Neural progenitor cell (in vitro differentiated cells): Measurements from ENCODE around the gene CD81.
"Not testable (repeated sequence)": the region's sequence is repeated elsewhere in the genome, so short reads cannot be mapped to it uniquely, and the experiment has no call there.

Experiments
- EZH2 ChIP-seq: fragments of 200-600 bp; sonication (generic); IDR thresholded peaks from 2 replicates; pipeline ENCODE4 v1.6.1; 2017; ENCODE audit warnings: antibody characterized with exemption, mild to moderate bottlenecking, moderate library complexity
- EZH2phosphoT487 ChIP-seq: fragments of 200-600 bp; sonication (generic); IDR thresholded peaks from 2 replicates; pipeline ENCODE4 v1.6.1; 2017; ENCODE audit warnings: antibody characterized with exemption
- TF ChIP-seq, protein P1 (sequence below): fragments of 200-600 bp; sonication (generic); IDR thresholded peaks from 2 replicates; pipeline ENCODE4 v1.5.1; 2017; ENCODE audit warnings: antibody characterized with exemption, mild to moderate bottlenecking

DNA sequence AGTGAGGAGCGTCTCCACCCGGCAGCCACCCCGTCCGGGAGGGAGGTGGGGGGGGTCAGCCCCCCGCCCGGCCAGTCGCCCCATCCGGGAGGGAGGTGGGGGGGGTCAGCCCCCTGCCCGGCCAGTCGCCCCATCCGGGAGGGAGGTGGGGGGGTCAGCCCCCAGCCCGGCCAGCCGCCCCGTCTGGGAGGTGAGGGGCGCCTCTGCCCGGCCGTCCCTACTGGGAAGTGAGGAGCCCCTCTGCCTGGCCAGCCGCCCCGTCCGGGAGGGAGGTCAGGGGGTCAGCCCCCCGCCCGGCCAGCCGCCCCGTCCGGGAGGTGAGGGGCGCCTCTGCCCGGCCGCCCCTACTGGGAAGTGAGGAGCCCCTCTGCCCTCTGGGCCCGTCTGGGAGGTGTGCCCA, 44.5 kb upstream of the CD81 start:
- TF ChIP-seq, protein P1, sequence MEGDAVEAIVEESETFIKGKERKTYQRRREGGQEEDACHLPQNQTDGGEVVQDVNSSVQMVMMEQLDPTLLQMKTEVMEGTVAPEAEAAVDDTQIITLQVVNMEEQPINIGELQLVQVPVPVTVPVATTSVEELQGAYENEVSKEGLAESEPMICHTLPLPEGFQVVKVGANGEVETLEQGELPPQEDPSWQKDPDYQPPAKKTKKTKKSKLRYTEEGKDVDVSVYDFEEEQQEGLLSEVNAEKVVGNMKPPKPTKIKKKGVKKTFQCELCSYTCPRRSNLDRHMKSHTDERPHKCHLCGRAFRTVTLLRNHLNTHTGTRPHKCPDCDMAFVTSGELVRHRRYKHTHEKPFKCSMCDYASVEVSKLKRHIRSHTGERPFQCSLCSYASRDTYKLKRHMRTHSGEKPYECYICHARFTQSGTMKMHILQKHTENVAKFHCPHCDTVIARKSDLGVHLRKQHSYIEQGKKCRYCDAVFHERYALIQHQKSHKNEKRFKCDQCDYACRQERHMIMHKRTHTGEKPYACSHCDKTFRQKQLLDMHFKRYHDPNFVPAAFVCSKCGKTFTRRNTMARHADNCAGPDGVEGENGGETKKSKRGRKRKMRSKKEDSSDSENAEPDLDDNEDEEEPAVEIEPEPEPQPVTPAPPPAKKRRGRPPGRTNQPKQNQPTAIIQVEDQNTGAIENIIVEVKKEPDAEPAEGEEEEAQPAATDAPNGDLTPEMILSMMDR = not testable (repeated sequence)
- TF ChIP-seq EZH2, EZH2phosphoT487: not testable (repeated sequence)
